ENCODE measurements around the gene LSM14A.

DNA sequence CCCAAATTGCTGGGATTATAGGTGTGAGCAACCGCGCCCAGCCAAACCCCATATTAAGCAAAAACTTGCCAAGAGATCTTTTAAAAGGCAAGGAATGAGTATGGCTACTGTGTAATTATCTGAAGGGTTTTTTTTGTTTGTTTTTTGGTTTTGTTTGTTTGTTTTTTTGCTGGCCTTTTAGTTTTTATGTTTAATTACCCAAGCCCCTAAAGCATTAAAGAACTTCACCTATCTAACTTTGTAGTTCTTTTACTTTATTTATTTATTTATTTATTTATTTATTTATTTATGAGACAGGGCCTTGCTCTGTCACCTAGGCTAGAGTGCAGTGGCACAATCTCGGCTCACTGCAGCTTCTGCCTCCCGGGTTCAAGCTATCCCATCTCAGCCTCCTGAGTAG is 41.7 kb downstream of the LSM14A start:
- no peak for TF ChIP-seq POLR2A (IDR thresholded peaks at IDR 0.05)
- TF ChIP-seq, protein P1, sequence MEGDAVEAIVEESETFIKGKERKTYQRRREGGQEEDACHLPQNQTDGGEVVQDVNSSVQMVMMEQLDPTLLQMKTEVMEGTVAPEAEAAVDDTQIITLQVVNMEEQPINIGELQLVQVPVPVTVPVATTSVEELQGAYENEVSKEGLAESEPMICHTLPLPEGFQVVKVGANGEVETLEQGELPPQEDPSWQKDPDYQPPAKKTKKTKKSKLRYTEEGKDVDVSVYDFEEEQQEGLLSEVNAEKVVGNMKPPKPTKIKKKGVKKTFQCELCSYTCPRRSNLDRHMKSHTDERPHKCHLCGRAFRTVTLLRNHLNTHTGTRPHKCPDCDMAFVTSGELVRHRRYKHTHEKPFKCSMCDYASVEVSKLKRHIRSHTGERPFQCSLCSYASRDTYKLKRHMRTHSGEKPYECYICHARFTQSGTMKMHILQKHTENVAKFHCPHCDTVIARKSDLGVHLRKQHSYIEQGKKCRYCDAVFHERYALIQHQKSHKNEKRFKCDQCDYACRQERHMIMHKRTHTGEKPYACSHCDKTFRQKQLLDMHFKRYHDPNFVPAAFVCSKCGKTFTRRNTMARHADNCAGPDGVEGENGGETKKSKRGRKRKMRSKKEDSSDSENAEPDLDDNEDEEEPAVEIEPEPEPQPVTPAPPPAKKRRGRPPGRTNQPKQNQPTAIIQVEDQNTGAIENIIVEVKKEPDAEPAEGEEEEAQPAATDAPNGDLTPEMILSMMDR (IDR thresholded peaks at IDR 0.05) = no peak
